Duodenal mucosa (tissue), 2 donors: ENCODE results near the gene MUC5B.

ENCODE experiments used
- H3K27ac ChIP-seq: one replicate; pipeline ENCODE4 v1.7.0; 2013; ENCODE audit warnings: low read depth, low read length
- H3K27me3 ChIP-seq, 2 donors: one replicate each; pipeline ENCODE4 v1.7.0; 2013; ENCODE audit warnings: low read length in 2 of 2, control low read depth in 1 of 2; ENCODE audit not compliant: insufficient read depth in 2 of 2, control insufficient read depth in 1 of 2
- H3K36me3 ChIP-seq, 2 donors: one replicate each; pipeline ENCODE4 v1.7.0; 2013; ENCODE audit warnings: low read length in 2 of 2, control low read depth in 1 of 2; ENCODE audit not compliant: insufficient read depth in 2 of 2, control insufficient read depth in 1 of 2
- H3K4me1 ChIP-seq, 2 donors: one replicate each; pipeline ENCODE4 v1.7.0; 2013; ENCODE audit warnings: low read length in 2 of 2, control low read depth in 1 of 2; ENCODE audit not compliant: insufficient read depth in 2 of 2, control insufficient read depth in 1 of 2
- H3K4me3 ChIP-seq, 2 donors: one replicate each; pipeline ENCODE4 v1.7.0; 2013; ENCODE audit warnings: low read length in 2 of 2, low read depth in 1 of 2
- H3K9ac ChIP-seq, 2 donors: one replicate each; pipeline ENCODE4 v1.7.0; 2013; ENCODE audit warnings: low read length in 2 of 2, low read depth in 1 of 2
- H3K9me3 ChIP-seq, 2 donors: one replicate each; pipeline ENCODE4 v1.7.0; 2013; ENCODE audit warnings: low read length in 2 of 2, control low read depth in 1 of 2; ENCODE audit not compliant: control insufficient read depth in 1 of 2

Gene MUC5B

DNA sequence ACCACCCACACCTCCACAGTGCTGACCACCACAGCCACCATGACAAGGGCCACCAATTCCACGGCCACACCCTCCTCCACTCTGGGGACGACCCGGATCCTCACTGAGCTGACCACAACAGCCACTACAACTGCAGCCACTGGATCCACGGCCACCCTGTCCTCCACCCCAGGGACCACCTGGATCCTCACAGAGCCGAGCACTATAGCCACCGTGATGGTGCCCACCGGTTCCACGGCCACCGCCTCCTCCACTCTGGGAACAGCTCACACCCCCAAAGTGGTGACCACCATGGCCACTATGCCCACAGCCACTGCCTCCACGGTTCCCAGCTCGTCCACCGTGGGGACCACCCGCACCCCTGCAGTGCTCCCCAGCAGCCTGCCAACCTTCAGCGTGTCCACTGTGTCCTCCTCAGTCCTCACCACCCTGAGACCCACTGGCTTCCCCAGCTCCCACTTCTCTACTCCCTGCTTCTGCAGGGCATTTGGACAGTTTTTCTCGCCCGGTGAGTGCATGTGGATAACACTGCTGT lies 28.4 kb downstream of the MUC5B start:
- Histone ChIP-seq H3K9ac (no peak overlapping the region), H3K4me1 (no peaks in the 10 kb centered on the region), H3K36me3 (no peaks in the 10 kb centered on the region), H3K27ac (no peak overlapping the region), H3K4me3 (no peak overlapping the region), H3K27me3 (no peaks in the 10 kb centered on the region), H3K9me3 (no peaks in the 10 kb centered on the region)

DNA sequence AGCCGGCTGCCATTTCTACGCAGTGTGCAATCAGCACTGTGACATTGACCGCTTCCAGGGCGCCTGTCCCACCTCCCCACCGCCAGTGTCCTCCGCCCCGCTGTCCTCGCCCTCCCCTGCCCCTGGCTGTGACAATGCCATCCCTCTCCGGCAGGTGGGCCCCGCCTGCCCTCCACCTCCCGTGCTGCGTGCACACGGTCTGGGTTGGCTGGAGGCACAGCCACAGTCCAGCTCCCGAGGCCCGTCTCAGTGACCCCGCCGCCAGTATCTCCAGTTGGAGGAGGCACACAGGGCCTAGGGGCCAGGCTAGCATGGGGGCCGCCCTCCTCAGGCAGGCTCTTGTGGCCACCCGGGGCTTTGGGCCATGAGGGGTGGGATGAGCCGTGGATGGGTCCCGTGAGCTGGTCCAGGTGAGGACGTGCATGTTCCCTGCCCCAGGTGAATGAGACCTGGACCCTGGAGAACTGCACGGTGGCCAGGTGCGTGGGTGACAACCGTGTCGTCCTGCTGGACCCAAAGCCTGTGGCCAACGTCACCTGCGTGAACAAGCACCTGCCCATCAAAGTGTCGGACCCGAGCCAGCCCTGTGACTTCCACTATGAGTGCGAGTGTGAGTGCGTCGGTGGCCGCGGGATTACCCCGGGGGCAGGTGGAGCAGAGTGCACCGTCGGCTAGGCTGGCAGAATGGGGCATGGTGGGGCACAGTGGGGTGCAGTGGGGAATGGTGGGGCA lies 29.7 kb downstream of the MUC5B start:
- H3K27ac ChIP-seq, result no peak overlapping the region
- no peak overlapping the region for H3K9ac ChIP-seq
- no peaks in the 10 kb centered on the region for H3K27me3 ChIP-seq
- no peaks in the 10 kb centered on the region for H3K9me3 ChIP-seq
- H3K4me1 ChIP-seq, result no peaks in the 10 kb centered on the region
- H3K36me3 ChIP-seq, result no peaks in the 10 kb centered on the region
- H3K4me3 ChIP-seq, result no peak overlapping the region

DNA sequence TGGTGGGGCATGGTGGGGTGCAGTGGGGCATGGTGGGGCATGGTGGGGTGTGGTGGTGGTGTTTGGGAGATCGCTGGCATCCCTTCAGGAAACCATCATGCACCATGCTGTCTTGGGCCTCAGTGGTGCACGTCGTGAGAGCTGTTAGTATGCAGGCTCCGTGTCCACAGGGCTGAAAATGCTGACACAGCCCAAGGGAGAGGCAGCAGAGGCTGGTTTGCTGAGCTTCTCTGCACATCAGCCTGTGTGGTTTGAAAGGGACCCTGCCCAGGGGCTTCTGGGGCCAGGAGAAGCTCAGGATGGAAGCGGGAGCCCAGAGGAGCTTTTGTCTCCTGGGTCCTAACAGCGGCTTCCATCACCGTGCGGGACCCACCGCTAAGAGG lies 30.2 kb downstream of the MUC5B start:
- Histone ChIP-seq H3K4me1 (no peaks in the 10 kb centered on the region), H3K27me3 (no peaks in the 10 kb centered on the region), H3K9ac (no peak overlapping the region), H3K4me3 (no peak overlapping the region), H3K27ac (no peak overlapping the region), H3K9me3 (no peaks in the 10 kb centered on the region), H3K36me3 (no peaks in the 10 kb centered on the region)

DNA sequence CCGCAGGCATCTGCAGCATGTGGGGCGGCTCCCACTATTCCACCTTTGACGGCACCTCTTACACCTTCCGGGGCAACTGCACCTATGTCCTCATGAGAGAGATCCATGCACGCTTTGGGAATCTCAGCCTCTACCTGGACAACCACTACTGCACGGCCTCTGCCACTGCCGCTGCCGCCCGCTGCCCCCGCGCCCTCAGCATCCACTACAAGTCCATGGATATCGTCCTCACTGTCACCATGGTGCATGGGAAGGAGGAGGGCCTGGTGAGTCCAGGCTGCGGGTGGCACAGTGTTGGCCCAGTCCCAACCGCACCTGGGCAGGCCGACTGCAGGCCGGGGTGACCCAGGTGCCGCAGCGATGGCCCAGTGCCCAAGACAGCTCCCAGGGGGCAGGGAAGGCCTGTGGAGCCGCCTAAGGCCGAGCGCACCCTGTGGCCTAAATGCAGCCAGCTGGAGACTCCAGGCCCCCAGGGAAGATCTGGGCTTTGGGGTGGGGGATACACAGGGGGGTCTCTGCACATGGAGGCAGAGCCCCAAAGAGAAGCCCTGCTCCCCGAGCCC lies 31.3 kb downstream of the MUC5B start:
- no peak overlapping the region for H3K4me3 ChIP-seq
- H3K9me3 ChIP-seq, result no peaks in the 10 kb centered on the region
- no peaks in the 10 kb centered on the region for H3K36me3 ChIP-seq
- H3K27me3 ChIP-seq, result no peaks in the 10 kb centered on the region
- no peaks in the 10 kb centered on the region for H3K4me1 ChIP-seq
- no peak overlapping the region for H3K9ac ChIP-seq
- no peak overlapping the region for H3K27ac ChIP-seq

DNA sequence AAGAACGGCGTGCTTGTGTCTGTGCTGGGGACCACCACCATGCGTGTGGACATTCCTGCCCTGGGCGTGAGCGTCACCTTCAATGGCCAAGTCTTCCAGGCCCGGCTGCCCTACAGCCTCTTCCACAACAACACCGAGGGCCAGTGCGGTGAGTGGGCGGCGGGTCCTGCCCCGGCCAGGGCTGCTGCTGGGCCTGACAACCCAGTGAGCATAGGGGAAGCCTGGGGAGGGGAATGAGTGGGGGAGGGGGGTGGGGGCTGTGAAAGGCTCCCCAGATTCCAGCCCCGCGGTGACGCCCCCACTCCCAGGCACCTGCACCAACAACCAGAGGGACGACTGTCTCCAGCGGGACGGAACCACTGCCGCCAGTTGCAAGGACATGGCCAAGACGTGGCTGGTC lies 31.9 kb downstream of the MUC5B start:
- Histone ChIP-seq H3K9me3 (no peaks in the 10 kb centered on the region), H3K9ac (no peak overlapping the region), H3K27ac (no peak overlapping the region), H3K36me3 (no peaks in the 10 kb centered on the region), H3K4me3 (no peak overlapping the region), H3K4me1 (no peaks in the 10 kb centered on the region), H3K27me3 (no peaks in the 10 kb centered on the region)

DNA sequence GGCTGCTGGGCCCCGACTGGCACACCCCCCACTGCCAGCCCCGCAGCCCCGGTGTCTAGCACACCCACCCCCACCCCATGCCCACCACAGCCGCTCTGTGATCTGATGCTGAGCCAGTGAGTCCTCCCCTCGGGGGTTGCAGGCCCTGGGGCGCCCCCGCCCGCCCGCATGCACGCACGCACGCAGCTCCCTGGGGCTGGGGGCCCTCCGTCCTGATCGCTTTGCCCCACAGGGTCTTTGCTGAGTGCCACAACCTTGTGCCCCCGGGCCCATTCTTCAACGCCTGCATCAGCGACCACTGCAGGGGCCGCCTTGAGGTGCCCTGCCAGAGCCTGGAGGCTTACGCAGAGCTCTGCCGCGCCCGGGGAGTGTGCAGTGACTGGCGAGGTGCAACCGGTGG lies 32.3 kb downstream of the MUC5B start:
- Histone ChIP-seq H3K27me3 (no peaks in the 10 kb centered on the region), H3K9me3 (no peaks in the 10 kb centered on the region), H3K27ac (no peak overlapping the region), H3K36me3 (no peaks in the 10 kb centered on the region), H3K9ac (no peak overlapping the region), H3K4me1 (no peaks in the 10 kb centered on the region), H3K4me3 (no peak overlapping the region)

DNA sequence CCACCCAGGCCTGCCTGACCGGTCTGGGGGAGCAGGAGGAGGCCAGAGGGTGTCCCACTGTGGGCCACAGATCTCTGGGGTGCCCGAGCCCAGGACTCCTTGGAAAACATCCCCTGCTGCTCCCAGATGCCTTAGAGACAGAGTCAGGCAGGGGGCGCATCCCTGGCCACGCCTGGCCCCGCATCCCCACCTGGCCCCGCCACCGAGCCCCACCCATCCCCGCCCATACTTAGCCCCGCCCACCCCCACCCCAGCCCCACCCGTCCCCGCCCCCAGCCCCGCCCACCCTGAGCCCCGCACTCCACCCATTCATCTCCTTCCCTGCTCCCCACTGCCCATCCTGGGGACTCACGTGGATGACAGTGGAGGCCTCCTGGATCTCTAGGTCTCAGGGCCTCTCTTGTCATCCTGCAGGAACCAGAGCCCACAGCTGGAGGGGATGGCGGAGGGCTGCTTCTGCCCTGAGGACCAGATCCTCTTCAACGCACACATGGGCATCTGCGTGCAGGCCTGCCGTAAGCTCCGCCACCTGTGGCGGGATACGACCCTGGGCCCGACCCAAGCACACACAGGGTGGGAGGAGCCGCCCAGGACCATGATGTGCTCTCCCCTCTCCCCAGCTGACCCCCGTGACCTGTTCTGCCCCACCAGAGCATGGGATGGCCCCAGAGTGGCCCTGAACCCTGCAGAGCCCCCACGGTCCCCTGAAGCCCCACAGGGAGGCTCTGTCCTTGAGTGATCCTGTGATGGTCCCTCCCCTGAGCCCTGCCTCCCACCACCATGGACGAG lies 33.6 kb downstream of the MUC5B start:
- H3K4me3 ChIP-seq, result no peak overlapping the region
- H3K36me3 ChIP-seq, result no peaks in the 10 kb centered on the region
- H3K27ac ChIP-seq, result no peak overlapping the region
- H3K9ac ChIP-seq, result no peak overlapping the region
- H3K4me1 ChIP-seq, result no peaks in the 10 kb centered on the region
- H3K27me3 ChIP-seq, result no peaks in the 10 kb centered on the region
- H3K9me3 ChIP-seq, result no peaks in the 10 kb centered on the region

DNA sequence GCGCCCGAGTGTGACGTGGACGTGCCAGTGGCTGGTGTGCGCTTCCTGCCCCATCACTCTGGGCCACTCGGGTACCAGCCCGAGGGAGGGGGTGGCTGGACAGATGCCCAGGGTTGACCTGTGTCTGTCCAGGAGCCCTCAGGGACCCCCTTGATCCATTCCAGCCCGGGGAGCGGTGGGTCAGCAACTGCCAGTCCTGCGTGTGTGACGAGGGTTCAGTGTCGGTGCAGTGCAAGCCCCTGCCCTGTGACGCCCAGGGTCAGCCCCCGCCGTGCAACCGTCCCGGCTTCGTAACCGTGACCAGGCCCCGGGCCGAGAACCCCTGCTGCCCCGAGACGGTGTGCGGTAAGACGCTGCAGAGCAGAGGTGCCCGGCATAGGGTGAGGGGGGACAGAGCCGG lies 34.5 kb downstream of the MUC5B start:
- Histone ChIP-seq H3K27me3 (no peaks in the 10 kb centered on the region), H3K36me3 (no peaks in the 10 kb centered on the region), H3K9me3 (no peaks in the 10 kb centered on the region), H3K27ac (no peak overlapping the region), H3K9ac (no peak overlapping the region), H3K4me1 (peaks cover 6 to 7% of the 10 kb centered on the region in 2 donors), H3K4me3 (no peak overlapping the region)

DNA sequence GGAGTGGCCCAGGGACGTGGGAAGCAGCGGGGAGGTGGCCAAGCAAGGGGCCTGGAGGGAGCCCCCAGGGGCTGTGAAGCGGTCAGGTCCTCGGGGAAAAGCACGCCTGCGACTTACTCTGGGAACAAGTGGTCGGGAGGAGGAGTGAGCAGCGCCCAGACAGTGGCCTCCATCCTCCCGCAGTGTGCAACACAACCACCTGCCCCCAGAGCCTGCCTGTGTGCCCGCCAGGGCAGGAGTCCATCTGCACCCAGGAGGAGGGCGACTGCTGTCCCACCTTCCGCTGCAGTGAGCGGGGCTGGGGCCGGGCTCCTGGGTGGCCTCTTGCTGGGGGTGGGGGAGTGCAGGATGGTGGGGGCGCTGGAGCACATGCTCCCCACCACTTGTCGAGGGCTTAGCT lies 35.0 kb downstream of the MUC5B start:
- Histone ChIP-seq H3K27me3 (no peaks in the 10 kb centered on the region), H3K4me1 (peaks cover 8 to 11% of the 10 kb centered on the region in 2 donors), H3K4me3 (no peak overlapping the region), H3K9ac (no peak overlapping the region), H3K27ac (no peak overlapping the region), H3K36me3 (no peaks in the 10 kb centered on the region), H3K9me3 (no peaks in the 10 kb centered on the region)

DNA sequence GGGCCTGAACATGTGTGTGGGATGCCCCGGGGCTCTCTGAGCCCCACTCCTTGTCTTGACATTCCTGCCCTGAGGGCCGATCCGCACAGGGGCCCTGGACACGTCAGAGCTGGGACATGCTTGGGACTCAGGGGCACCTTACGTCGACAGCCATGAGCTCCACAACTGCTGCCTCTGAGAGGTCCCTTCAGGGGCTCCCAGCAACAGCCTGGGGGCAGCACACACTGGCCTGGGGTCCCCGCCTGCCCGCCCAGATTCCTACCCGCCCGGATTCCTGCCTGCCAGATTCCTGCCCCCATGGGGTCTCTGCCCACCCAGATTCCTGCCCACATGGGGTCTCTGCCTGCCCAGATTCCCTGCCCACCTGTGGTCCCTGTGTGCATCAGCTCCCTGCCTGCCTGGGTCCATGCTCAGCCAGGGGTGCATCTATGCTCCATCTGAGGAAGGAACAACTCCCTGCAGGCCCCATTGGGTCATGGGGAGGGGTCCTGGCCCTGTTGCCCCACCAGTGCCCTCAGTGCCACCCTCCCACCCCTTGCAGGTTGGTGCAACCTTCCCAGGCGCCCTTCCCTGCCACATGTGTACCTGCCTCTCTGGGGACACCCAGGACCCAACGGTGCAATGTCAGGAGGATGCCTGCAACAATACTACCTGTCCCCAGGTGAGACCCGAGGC lies 35.7 kb downstream of the MUC5B start:
- no peaks in the 10 kb centered on the region for H3K9me3 ChIP-seq
- peaks cover 13 to 18% of the 10 kb centered on the region in 2 donors for H3K4me1 ChIP-seq
- H3K27ac ChIP-seq, result no peak overlapping the region
- H3K9ac ChIP-seq, result no peak overlapping the region
- no peaks in the 10 kb centered on the region for H3K36me3 ChIP-seq
- H3K27me3 ChIP-seq, result no peaks in the 10 kb centered on the region
- H3K4me3 ChIP-seq, result no peak overlapping the region
